ENCODE data around the gene CA10.

DNA sequence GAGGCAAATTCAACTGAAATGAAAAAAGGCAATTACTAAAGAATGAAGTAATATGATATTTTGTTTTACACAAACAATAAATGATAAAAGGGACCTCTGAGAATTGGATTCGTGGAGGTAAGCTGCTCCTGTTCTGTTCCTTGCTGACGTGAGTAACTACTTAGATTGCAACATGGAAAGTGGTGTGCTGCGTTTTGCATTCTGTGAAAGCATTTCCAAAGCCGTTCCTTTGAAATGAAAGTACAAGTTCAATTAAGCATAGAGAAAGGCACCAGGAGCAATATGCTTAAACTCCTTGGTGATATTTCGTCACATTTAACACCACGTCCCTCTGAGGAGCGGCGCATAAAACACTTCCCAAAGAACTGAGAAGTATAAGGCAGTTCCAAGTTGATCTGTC, 516.5 kb downstream of the CA10 start:
- TF ChIP-seq, protein P1, sequence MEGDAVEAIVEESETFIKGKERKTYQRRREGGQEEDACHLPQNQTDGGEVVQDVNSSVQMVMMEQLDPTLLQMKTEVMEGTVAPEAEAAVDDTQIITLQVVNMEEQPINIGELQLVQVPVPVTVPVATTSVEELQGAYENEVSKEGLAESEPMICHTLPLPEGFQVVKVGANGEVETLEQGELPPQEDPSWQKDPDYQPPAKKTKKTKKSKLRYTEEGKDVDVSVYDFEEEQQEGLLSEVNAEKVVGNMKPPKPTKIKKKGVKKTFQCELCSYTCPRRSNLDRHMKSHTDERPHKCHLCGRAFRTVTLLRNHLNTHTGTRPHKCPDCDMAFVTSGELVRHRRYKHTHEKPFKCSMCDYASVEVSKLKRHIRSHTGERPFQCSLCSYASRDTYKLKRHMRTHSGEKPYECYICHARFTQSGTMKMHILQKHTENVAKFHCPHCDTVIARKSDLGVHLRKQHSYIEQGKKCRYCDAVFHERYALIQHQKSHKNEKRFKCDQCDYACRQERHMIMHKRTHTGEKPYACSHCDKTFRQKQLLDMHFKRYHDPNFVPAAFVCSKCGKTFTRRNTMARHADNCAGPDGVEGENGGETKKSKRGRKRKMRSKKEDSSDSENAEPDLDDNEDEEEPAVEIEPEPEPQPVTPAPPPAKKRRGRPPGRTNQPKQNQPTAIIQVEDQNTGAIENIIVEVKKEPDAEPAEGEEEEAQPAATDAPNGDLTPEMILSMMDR (conservative IDR thresholded peaks at IDR 0.05; ENCODE audit: low read length), result no peak
- no peak for TF ChIP-seq EZH2phosphoT487 (IDR thresholded peaks at IDR 0.05; ENCODE audit: borderline replicate concordance)
